Neutrophil (primary cell): ENCODE measurements around the gene SGSM2.

Source experiments
- H3K27ac ChIP-seq: fragments of 200-600 bp; sonication (generic); 2 replicates; pipeline ENCODE4 v1.5.1; 2016; ENCODE audit warnings: mild to moderate bottlenecking, moderate library complexity
- H3K27me3 ChIP-seq: fragments of 200-600 bp; sonication (generic); 2 replicates; pipeline ENCODE4 v1.6.0; 2016; ENCODE audit warnings: mild to moderate bottlenecking
- H3K36me3 ChIP-seq: fragments of 200-600 bp; sonication (generic); 2 replicates; pipeline ENCODE4 v1.5.1; 2017
- H3K4me1 ChIP-seq, 2 experiments: fragments of 200-600 bp in 1 of 2; sonication (generic) in 1 of 2; 1 replicate in 1 of 2; 2 replicates in 1 of 2; pipeline versions ENCODE4 v1.5.1 to v1.6.1; 2013 to 2016; ENCODE audit warnings: low read depth in 1 of 2, low read length in 1 of 2, mild to moderate bottlenecking in 1 of 2, moderate library complexity in 1 of 2; ENCODE audit not compliant: control insufficient read depth in 1 of 2, insufficient read depth in 1 of 2
- H3K4me3 ChIP-seq, 2 experiments: fragments of 200-600 bp in 1 of 2; sonication (generic) in 1 of 2; 1 replicate in 1 of 2; 2 replicates in 1 of 2; pipeline ENCODE4 v1.5.1; 2013 to 2016; ENCODE audit warnings: low read depth in 1 of 2, low read length in 1 of 2, mild to moderate bottlenecking in 1 of 2, moderate library complexity in 1 of 2
- H3K9me3 ChIP-seq: fragments of 200-600 bp; sonication (generic); 2 replicates; pipeline ENCODE4 v1.5.1; 2016
- CTCF ChIP-seq: fragments of 200-600 bp; sonication (generic); IDR thresholded peaks from 2 replicates; pipeline ENCODE4 v1.5.1; 2016; ENCODE audit warnings: antibody characterized with exemption

SGSM2 gene

DNA sequence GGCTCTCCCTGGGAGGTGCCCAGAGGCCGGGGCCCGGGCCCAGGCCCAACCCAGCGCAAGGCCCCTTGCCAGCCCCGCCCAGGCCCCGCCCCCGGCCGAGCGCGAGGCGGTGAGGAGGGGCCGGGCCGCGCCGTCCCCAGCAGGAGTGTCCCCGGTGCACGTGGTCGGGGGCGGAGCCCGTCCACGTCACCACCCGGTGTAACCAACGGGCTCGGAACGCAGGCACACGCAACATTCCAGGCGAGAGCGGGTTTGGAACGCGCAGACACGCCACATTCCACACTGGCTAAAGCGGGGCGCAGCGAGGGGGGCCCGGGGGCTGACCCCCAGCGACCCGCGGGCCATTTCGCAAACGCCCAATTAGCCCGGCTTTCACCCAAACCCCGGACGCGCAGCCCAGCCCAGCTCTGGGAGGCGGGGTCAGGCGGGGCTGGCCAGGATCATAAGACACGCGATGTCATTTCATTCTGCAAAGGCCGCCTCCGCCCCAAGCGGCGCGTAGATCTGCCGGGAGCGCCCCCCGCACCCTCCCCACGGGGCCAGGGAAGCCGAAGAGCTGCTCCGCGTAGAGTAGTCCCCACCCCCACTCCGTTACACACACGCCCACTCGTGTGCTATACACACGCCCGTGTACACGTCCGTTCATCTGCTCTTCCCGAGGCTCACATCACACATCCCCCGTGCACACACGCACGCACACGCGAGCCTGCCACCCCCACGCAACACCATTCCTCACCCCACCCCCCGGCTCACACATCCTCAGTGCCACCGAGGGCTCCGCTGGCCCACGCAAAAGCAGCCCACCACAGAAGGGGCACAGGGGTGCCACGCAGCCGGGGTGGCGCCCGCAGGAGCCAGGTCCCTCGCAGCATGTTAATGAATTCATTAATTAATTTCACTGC lies 62.5 kb downstream of the SGSM2 start:
- peak; percentile 13 for TF ChIP-seq CTCF
- Histone ChIP-seq H3K27ac (peak overlapping the region; percentile 100), H3K36me3 (no peaks in the 10 kb centered on the region), H3K9me3 (no peaks in the 10 kb centered on the region), H3K27me3 (no peaks in the 10 kb centered on the region), H3K4me1 (peaks cover 79 to 85% of the 10 kb centered on the region in 2 experiments), H3K4me3 (peak overlapping the region; percentile 69 to 95)

GRCh38 chr17:2400474-2400866 lies 63.2 kb downstream of the SGSM2 start:
- no peaks in the 10 kb centered on the region for H3K27me3 ChIP-seq
- H3K27ac ChIP-seq, result peak overlapping the region; percentile 100
- H3K9me3 ChIP-seq, result no peaks in the 10 kb centered on the region
- TF ChIP-seq CTCF, result peak; percentile 10
- H3K36me3 ChIP-seq, result no peaks in the 10 kb centered on the region
- peak overlapping the region; percentile 69 to 95 for H3K4me3 ChIP-seq
- H3K4me1 ChIP-seq, result peaks cover 75 to 82% of the 10 kb centered on the region in 2 experiments

DNA sequence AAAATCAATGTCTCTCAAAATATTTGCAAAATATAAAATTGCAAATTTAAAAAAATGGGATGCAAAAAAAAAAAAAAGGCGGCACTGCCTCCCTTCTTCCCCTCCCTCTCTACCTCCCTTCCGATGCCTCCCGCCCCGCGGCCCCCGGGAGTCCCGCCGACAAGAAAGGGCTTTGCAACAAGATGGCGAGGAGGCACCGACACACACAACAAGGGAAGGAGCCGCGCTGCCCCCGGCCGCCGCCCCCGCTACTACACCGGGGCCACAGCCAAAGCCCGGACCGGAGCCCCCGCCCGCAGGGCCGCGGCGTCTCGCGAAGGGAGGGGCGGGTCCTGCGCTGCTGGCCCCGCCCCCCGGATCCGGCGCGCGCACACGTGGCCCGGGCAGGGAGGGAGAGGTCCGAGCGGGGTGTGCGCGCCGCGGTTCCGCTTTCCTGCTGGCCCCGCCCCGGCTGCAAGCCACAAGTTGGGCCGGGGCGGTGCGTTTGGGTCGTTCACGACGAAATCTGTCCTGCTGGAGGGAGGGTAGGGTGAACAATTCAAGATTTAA lies 63.6 kb downstream of the SGSM2 start, which contains the start of gene MNT:
TSS of gene MNT (minus strand) at position 184 of the 549 bp plus-strand sequence. CDS start 348 bp downstream, outside the sequence.
- peak within 1 kb of the TSS; percentile 69 to 95 for H3K4me3 ChIP-seq
- no peaks in the 10 kb centered on the region for H3K27me3 ChIP-seq
- no peaks in the 10 kb centered on the region for H3K36me3 ChIP-seq
- peak within 1 kb of the TSS; percentile 100 for H3K27ac ChIP-seq
- peaks cover 70 to 77% of the 10 kb centered on the region in 2 experiments for H3K4me1 ChIP-seq
- H3K9me3 ChIP-seq, result no peaks in the 10 kb centered on the region
- TF ChIP-seq CTCF, result peak; percentile 36

GRCh38 chr17:2401426-2402221 lies 64.3 kb downstream of the SGSM2 start:
- peaks cover 63 to 71% of the 10 kb centered on the region in 2 experiments for H3K4me1 ChIP-seq
- H3K27me3 ChIP-seq, result no peaks in the 10 kb centered on the region
- peak; percentile 5 for TF ChIP-seq CTCF
- peak overlapping the region; percentile 69 to 95 for H3K4me3 ChIP-seq
- no peaks in the 10 kb centered on the region for H3K9me3 ChIP-seq
- H3K36me3 ChIP-seq, result no peaks in the 10 kb centered on the region
- peak overlapping the region; percentile 100 for H3K27ac ChIP-seq

GRCh38 chr17:2402544-2402943 lies 65.2 kb downstream of the SGSM2 start:
- peak overlapping the region; percentile 69 to 95 for H3K4me3 ChIP-seq
- no peak for TF ChIP-seq CTCF
- no peaks in the 10 kb centered on the region for H3K36me3 ChIP-seq
- H3K27ac ChIP-seq, result peak overlapping the region; percentile 100
- H3K4me1 ChIP-seq, result peaks cover 56 to 62% of the 10 kb centered on the region in 2 experiments
- H3K9me3 ChIP-seq, result no peaks in the 10 kb centered on the region
- no peaks in the 10 kb centered on the region for H3K27me3 ChIP-seq
